Activated CD8-positive, alpha-beta memory T cell treated with anti-CD3 and anti-CD28 coated beads, Interleukin-2, amount 50 U/mL, for 48 hours (primary cell): Measurements from ENCODE around the gene ATG10.
"Not testable (repeated sequence)": the region's sequence is repeated elsewhere in the genome, so short reads cannot be mapped to it uniquely, and the experiment has no call there.

Source experiments
- DNase-seq: peaks from one replicate; pipeline ENCODE4 v3.0.0-alpha.2; 2020

ATG10 gene

DNA sequence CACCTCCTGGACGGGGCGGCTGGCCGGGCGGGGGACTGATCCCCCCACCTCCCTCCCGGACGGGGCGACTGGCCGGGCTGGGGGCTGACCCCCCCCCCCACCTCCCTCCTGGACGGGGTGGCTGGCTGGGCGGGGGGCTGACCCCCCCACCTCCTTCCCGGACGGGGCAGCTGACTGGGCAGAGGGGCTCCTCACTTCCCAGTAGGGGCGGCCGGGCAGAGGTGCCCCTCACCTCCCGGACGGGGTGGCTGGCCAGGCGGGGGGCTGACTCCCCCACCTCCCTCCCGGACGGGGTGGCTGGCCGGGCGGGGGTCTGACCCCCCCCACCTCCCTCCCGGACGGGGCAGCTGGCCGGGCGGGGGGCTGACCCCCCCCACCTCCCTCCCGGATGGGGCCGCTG lies 11.3 kb downstream of the ATG10 start:
- DNase-seq: not testable (repeated sequence)

DNA sequence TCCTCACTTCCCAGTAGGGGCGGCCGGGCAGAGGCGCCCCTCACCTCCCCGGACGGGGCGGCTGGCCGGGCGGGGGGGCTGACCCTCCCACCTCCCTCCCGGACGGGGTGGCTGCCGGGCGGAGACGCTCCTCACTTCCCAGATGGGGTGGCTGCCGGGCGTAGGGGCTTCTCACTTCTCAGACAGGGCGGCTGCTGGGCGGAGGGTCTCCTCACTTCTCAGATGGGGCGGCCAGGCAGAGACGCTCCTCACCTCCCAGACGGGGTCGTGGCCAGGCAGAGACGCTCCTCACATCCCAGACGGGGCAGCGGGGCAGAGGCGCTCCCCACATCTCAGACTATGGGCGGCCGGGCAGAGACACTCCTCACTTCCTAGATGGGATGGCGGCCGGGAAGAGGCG lies 11.7 kb downstream of the ATG10 start:
- DNase-seq: not testable (repeated sequence)

DNA sequence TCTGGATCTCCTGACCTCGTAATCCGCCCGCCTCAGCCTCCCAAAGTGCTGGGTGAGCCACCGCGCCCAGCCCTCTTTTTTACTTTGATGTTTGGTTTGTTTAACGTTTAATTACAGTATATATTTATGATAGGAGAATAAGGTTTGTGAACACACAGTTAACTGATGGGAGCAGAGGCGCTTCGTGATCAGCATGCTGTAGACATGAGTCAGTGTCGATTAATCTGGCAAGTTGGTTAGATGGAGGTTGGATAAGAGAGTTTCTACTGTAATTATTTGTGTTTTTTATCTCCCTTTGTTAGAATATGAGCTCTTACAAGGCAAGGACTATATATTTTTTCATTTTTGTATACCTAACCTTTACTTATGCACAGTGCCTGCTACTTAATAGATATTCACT lies 14.3 kb downstream of the ATG10 start:
- DNase-seq: no peak

DNA sequence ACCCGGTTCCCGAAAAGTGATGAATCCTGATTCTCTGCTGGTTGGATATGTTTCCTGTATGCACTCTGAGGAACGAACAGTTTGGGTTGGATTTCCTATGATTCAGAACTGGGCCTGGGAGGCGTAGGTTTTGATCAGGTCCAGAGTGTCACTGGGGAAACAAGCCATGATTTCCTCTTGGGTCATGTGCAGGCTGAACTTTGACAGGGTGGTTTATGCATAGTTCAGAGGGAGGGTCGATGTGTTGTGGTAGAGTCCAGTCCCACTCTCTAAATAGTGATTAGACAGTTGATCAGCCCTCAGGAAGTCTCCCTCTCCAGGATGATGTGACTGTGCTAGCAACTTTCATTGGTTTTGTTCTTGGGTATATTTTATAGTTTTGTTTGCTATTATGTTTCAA lies 17.4 kb downstream of the ATG10 start:
- no peak for DNase-seq

DNA sequence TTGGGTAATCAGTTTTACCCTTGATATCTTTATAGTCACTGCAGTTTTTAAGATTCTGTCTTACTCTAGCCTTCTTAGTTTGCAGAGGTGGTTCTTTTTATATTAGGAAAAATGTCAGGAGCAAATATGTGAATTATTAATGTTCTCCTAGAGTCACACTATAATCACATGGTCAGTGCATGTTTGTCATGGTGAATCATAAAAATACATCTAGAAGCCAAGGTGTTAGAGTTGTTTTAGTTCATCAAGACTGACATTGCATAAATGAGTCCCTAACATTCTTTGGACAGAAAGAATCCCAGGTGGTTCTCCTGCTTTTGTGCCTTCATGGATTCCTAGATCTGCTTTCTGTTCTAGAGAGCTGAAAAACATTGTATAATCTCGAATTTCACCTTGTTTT lies 22.9 kb downstream of the ATG10 start:
- no peak for DNase-seq

DNA sequence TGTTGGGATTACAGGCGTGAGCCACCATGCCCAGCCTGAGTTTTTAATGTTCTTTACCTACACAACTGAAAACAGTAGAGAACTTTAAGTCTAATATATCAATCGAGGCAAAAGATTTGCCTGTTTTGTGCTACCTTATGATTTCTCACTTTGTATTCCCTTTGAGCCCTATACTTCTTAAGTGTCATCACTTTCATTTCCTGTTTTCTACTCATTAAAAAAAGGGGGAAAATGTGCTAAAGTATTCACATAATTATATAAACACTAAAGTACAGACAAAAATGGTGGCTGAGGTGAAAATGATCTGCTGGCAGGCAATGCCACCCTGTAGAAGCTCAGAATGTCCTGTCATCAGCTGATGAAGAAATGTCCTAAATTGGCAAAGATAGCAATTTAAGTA lies 23.6 kb downstream of the ATG10 start:
- DNase-seq: no peak

DNA sequence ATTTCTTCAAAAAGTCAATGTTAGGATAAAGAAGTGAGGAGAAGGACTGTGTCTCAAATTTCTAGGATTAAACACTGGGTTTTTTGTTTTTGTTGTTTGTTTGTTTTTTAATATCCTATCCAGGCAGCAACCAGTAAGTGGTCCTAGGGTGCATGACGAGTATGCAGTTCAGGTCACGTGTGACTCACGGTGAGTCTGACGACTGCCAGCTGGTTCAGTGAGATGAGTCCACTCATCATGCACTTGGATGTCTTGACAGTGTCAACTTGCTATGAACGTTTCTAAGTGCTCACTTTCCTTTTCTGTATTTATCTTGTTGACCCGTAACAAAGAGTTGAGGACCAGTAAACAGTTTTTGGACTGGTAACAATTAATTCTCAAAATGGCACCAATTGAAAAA lies 32.7 kb downstream of the ATG10 start:
- DNase-seq: no peak

DNA sequence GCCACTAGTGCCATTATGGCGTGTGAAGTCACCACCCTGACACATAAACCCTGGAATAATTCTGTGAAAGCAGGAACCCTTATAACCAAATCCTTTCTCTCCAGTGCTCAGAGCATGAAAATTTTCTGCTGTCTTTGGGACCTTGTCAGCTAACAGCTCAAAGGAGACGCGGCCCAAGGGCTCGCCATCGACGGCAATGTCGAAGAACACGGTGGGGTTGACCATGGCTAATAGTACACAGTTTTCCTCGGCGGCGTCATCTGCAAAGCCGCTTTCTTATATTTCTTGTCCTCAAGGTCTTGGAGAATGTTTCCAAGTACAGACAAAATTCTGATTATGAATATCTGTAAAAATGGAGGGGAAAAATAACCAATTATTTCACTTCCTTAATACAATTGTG lies 38.0 kb downstream of the ATG10 start:
- not testable (repeated sequence) for DNase-seq

DNA sequence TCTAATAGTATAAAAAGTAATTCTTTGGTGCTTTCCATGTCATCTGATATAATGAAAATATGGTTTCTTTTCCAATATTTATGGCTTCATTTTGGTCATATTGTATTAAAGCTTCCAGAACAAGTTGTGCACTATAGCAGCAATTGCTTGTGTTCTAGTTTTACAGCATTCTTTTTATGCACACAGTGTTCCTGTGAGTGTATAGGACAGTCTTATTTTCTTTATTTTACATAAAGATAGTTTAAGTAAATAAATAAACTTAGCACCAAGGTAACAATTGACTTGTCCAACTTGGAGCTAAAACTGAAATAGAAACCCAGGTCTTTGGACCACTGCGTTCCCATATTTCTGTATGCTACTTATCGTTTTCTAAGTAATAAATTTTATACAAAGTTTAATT lies 38.9 kb downstream of the ATG10 start:
- DNase-seq: no peak

DNA sequence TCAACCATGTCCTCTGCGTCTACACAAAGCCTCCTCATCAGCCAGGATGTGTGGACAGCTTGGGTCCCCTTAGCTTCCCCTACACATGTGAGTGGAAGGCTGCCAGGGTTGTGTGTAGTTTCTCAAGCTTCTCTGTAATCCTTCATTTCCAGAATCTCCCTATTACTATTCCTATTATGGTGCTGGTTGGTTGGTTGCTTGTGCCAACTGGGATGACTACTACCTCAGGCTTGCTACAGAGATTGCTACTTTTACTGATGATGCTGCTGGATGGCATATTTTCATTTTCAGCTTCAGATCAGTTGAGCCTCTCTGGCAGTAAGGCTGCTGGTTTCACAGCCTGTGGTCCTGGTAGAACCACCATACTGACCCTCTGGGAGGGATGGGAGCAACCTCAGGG lies 39.9 kb downstream of the ATG10 start:
- DNase-seq: no peak

DNA sequence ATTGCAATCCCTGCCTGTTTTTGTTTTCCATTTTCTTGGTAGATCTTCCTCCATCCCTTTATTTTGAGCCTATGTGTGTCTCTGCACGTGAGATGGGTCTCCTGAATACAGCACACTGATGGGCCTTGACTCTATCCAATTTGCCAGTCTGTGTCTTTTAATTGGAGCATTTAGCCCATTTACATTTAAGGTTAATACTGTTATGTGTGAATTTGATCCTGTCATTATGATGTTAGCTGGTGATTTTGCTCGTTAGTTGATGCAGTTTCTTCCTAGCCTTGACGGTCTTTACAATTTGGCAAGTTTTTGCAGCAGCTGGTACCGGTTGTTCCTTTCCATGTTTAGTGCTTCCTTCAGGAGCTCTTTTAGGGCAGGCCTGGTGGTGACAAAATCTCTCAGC lies 42.8 kb downstream of the ATG10 start:
- not testable (repeated sequence) for DNase-seq

DNA sequence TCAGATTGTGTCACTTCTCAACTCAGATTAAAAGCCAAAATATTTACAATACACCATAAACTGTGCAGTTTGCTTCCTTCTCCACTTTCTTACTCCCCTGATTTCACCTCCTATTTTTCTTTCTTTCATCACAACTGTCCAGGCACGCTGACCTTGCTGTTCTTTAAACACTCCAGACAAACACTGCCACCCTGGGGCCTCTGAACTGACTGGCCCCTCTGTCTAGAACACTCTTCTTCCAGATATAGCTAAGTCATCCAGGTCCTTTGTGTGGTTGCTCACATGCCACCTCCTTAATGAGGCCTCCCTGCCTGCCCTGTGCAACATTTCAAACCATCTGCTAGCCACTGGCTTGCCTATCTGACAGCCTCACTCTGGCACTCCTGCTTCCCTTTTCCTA lies 46.6 kb downstream of the ATG10 start:
- no peak for DNase-seq

DNA sequence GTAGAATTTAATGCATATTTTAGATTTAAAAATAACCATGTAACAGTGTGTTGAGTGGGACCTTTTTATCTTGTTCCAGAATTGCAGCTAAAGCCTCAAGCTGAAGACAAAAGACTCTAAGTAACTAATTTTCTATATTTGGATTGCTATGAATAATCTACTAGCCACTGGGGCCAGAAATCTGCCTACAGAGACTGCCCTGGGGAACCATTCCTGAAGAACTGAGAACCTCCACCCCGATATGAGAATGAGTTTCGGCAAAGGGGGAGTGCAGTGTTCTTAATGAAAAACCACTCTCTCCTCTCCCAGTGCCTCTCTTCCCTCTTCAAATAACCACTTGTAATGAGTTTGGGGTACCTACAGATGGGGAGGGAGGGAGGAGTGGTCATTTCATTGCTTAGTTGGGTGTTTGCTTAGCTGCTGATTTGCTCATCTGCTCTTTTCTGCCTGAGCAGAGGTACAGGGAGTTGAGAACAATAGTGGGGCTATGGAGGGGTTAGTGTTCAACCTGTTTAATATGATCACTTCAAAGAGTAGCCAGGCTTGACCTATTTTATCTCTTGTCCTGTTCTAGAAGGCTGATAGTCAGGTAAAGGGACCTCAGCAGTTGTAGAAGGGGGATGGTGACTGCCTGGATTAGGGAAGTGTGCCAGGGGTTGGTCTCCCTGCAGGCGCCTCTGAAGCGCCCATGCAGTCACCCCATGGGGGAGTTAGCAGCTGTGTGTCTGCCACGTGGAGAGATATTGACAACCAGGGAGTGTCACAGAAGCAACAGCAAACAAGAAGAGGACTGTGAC lies 47.7 kb downstream of the ATG10 start:
- no peak for DNase-seq

DNA sequence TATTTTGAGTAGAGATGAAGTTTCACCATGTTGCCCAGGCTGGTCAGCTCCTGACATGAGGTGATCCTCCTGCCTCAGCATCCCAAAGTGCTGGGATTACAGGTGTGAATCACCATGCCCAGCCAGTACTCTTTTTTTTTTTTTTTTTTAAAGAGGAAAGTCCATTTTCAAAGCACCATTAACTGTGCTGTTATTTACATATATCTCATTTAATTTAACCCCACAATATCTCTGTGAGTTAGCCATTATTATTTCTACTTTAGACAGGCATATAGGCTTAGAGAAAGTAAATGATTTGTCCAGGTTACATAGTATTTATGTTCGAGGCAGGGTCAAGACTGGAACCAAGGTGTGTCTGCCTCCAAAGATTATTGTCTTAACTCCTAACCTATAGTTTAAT lies 50.7 kb downstream of the ATG10 start:
- no peak for DNase-seq

DNA sequence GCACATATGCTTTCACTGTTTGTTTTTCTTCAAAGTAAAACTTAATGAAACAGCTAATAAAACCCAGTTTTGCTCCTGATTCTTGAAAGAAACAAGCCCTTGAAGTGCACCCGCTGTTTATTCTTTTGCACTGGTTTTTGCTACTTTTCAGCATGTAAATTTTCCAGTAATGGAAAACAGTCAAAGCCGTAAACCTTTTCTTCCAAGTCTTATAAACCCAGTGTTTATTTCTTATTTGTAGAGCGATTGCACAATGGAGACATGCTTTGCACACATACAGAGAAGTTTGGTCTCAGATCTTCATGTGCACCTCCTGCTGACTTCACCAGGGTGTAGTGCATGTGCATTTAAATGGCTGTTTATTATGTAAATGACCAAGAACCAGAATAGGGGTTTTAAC lies 51.8 kb downstream of the ATG10 start:
- no peak for DNase-seq

DNA sequence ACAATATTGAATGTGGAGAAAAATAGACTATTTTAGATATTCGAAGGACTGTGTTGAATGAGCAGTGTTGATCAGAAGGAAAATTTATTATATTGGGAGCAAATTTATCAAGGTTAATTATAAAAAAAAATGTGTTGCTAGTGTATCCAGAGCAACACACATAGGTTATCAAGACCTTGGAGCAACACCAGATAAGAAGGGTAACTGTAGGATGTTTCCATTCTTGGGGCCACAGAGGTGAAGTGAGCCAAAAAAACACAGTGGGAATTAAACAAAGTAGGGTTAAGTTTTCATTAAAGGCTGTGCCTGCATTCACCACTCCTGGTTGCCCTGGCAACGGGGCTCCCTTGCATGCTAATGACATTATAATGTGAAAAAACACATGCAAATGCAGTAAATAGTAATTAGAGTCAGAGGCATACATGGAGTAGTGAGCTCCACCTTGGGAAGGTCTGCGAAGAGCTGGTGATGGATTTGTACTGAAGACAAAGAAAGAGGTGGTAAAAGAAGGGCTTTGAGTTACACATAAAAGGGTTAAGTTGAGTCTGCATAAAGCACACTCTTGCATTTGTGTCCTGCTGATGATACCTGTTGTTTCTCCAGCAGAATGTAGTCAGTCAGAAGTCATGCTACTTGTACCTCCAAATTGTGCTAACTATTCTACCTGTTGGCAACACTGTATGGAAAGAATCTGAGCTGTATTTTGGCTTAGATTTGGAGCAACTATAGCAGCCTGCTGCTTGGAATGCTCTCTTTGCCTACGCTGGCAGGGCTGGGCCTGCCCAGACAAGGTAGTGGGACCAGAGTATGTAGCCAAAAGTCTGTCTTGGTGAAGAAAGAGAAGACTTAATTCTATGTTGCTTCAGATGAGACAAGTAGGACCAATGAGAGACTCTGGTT lies 59.6 kb downstream of the ATG10 start:
- no peak for DNase-seq

DNA sequence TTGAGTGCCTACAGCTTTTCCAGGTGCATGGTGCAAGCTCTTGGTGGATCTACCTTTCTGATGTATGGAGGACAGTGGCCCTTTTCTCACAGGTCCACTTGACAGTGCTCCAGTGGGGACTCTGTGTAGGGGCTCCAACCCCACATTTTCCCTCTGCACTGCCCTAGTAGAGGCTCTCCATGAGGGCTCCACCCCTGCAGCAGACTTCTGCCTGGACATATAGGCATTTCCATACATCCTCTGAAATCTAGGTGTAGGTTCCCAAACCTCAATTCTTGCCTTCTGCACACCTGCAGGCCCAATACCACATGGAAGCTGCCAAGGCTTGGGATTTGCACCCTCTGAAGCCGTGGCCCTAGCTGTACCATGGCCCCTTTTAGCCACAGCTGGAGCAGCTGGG lies 71.1 kb downstream of the ATG10 start:
- DNase-seq: not testable (repeated sequence)

DNA sequence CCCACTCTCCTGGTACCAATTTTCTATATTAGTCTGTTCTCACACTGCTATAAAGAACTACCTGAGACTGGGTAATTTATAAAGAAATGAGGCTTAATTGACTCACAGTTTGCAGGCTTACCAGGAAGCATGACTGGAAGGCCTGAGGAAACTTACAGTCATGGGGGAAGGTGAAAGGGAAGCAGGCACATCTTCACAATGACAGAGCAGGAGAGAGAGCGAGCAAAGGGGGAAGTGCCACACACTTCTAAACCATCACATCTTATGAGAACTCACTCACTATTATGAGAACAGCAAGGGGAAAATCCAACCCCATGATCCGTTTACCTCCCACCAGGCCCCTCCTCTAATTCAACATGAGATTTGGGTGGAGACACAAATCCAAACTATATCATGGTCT lies 72.2 kb downstream of the ATG10 start:
- no peak for DNase-seq

DNA sequence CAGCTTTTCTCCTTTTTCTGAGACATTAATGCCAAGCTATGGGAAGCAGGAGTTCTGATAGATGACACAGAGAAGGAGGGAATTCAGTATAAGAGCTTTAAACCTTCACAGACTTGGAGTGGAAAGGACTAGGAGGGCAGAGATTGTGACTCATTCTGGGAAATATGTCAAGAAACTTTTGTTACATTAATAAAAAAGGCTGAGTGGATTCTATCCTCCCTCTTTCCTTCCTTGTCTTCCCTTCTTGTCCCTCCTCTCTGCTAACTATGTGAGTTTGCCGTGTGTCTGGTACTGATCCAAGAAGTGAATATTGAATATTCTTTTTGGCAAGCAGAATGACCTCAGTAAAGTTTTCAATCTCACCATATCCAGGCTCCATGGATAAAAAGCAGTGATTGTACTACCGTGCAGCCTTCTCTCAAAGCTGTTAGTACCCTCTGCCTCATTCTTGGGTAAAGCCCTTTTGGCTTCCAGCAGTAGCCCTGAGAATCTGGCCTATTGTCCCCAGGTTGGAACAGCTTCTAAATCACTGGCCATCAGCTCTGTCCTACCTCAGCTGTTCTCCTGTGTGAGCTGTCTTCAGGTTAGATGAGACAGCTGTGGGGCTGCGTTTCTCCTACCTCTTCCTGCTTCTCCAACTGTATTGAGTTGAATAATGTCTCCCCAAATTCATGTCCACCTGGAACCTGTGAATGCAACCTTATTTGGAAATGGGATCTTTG lies 73.9 kb downstream of the ATG10 start:
- no peak for DNase-seq

DNA sequence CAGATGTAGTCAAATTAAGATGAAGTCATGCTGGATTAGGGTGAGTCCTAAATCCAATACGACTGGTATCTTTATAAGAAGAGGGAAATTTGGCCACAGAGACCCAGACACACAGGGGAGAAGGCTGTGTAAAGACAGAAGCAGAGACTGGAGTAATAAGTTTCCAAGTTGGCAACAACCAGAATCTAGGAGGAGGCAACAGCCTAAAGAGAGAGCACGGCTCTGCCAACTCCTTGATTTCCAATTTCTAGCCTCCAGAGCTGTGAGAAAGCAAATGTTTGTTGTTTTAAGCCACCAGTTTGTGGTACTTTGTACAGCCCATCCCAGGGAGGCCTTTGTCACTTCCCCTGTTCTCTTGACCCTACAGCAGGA lies 74.4 kb downstream of the ATG10 start:
- DNase-seq: no peak

DNA sequence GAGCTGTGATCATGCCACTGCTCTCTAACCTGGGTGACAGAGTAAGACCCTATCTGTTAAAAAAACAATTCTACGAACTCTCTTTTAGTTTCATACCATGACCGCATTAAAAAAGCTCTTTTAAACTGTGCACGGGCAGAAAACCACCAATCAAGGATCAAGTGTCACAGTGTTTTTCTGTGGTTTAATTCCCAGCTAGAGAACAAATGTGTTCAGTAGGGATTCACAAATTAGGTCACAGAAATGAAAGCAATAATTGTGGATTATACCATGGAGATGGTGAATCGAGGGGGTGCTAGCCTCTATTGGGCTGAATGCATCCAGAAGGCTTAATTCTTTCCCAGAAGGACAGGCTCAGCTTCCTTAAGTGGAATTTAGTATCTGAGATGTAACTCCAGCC lies 79.1 kb downstream of the ATG10 start:
- DNase-seq: no peak

DNA sequence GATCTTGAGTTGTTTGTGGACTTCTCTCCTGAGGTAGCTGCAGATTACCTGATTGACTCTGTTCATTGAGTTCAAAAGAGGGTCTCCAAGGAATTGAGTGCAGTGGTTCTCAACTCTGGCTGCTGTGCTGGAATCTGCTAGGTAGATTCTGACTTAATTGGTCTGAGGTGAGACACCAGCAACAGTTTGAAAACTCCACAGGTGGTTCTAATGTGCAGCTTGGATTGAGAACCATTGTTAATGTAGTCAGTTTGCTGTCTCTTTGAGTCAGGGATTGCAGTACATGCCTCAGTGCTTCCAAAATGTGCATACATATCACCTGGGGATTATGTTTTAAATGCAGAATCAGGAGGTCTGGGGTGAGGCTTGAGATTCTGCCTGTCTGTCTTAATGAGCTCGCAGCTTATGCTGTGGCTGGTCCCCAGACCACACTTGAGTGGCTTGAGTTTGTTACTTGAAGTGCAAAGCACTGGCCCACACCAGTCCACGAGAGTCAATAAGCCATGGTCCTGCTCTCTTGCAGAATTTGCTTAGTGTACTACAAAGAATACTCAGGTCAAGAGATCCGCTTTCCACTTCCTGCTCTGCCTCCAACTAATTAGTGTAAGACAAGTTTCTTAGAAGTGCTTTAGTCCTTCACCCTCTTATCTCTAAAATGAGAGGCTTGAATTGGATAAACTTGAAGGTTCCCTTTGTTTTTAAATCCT lies 82.3 kb downstream of the ATG10 start:
- no peak for DNase-seq

DNA sequence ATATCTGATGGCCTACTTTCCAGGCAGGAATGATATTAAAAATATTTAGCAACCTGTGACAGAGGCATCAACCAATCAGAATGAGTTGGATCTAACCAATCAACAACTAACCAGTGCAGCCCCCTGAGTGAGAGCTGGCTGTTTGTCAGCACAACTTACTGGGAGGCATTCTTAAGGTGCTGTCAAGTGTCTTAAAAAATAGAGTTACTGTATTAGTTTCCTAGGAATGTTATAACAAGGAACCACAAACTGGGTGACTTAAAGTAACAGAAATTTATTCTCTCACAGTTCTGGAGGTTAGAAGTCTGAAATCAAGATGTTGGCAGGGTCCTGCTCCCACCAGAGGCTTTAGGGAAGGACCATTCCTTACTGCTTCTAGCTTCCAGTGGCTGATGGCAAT lies 85.2 kb downstream of the ATG10 start:
- DNase-seq: no peak
